GM19239 (cell line): ENCODE measurements around the gene TPK1.
"Not testable (repeated sequence)": the region's sequence is repeated elsewhere in the genome, so short reads cannot be mapped to it uniquely, and the experiment has no call there.

Experiments
- DNase-seq: peaks from one replicate; pipeline ENCODE4 v3.0.0; 2011; ENCODE audit warnings: low spot score; ENCODE audit not compliant: insufficient read length
- FAIRE-seq: peaks from 2 replicates; lab custom pipeline; 2011; peaks lifted over from hg19 to GRCh38; lab: Jason Lieb, UNC

The TPK1 gene

DNA sequence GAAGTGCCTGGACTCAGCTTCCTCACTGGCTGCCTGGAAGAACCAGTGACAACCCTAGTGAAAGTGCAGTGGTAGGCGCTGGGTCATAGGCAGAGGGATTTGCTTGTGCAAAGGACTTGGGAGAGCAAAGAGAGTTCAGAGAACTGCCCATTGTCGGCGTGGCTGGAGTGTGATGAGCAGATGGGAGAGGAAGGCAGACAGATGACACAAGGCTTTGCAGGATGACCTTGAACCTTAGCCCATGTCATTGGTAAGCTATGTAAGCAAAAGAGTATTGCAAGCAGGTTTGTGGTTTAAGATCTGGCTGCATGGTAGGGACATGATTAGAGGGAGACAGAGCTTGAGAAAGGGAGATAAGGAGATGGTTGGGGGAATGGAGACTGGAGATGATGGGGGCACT is 397.1 kb downstream of the TPK1 start:
- no peak for DNase-seq
- FAIRE-seq, result no peak

DNA sequence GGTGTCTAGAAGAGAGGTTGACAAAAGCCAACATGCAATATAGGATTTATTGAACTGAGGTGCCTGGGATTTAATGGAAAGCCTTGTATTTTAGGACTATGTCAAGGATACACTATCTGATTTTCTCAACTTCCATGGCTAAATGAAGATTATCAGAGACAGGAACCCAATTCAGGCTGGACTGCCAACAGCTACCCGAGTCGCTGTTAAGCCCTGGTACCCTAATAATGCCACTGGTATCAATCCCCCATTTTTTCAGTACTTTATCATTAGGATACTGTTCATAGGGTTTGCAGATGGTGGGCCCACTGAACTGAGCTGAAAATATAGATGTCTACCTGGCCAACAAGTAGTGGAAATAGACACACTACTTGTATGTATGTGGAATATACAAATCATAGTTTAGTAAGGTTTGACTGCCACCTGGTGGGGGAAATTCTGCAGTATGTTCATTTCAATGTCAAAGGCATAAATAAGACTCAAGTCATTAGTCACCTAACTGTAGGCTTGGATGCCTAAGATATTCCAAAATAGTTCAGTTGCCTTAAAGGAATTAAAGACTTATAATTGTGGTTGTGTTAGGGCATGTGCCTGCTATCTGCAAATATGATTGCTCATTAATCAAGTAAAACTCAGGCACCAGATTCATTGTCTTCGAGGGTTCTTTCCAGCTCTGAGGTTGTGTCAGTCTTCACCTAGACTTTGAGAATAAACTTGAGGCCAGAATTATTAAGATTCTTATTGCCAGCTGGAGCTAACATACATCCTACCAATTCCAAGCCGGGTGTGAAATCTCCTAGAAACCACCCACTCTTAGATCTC is 398.3 kb downstream of the TPK1 start:
- no peak for DNase-seq
- FAIRE-seq, result peak; percentile 83

DNA sequence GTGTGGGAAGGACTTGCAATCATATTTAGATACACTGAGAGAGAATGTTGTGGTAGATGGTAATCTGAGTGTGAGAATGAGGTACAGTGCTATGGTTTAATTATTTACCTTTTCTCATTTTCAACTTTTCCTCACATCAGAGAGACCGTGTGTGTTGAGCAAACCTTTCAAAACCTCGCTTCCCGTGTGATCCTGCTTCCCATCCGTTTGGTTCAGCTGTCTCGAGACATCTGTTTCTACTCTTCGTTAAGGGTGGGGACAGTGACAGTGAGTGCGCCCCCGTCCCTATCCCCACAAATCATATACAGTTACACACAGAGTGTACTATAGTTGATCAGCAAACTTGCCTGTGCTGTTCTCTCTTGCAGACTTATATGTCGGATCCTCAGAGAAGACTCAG is 399.4 kb downstream of the TPK1 start:
- FAIRE-seq, result no peak
- DNase-seq, result no peak

DNA sequence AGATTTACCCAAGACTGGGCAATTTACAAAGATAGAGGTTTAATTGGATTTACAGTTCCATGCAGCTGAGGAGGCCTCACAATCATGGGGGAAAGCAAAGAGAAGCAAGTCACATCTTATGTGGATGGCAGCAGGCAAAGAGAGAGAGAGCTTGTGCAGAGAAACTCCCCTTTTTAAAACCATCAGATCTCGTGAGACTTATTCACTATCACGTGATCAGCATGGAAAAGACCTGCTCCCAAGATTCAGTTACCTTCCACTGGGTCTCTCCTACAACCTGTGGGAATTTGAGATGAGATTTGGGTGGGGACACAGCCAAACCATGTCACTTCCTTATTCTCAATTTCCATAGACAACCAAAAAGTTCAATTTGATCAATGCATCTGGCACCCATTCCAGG is 407.4 kb downstream of the TPK1 start:
- DNase-seq, result no peak

DNA sequence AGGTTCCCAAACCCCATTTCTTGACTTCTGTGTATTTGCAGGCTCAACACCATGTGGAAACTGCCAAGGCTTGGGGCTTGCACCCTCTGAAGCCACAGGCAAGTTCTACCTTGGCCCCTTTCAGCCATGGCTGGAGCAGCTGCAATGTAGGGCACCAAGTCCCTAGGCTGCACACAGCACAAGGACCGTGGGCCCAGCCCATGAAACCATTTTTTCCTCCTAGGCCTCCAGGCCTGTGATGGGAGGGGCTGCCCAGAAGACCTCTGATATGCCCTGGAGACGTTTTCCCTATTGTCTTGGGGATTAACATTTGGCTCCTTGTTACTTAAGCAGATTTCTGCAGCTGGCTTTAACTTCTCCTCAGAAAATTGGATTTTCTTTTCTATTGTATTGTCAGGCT is 408.3 kb downstream of the TPK1 start:
- DNase-seq, FAIRE-seq: not testable (repeated sequence)

More for the DNA sequence above, 407.4 kb downstream of the TPK1 start:
- no peak for FAIRE-seq

DNA sequence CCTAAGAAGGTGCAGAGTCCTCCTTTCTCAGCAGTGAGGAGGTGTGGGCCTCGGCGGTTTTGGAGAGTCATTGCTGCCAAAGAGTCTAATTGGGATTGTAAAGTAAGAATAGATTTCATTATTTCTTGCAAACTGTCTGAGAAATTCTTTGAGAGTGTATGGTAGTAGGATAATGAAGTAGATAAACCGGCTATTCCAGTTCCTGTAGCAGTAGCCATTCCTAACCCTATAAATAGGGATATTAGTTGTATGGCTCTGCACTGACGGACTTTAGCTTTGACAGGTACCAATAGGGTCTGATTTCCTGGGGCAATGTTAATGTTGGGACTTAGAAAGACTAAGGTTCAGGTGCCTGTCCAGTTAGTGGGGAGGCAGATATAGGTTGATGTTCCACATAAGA is 416.9 kb downstream of the TPK1 start:
- not testable (repeated sequence) for DNase-seq, FAIRE-seq

DNA sequence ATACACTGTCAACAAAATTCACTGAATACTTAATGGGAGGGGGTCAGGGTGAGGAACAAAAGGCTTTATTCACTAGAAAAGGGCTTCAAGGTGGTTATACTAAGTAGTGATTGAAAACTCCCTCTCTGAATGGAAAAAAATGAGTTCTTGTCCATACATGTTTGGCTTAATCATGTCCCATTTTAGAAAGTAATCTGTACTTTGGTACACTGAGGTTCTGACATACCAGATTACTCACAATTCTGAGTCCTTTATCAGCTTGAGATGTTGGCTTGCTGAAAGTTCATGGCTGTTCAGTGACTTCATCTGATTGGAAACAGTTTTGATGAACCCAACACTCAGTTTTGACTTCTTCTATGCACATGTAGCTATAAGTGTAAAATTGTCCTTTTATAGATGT is 419.5 kb downstream of the TPK1 start:
- FAIRE-seq (no peak), DNase-seq (no peak)

DNA sequence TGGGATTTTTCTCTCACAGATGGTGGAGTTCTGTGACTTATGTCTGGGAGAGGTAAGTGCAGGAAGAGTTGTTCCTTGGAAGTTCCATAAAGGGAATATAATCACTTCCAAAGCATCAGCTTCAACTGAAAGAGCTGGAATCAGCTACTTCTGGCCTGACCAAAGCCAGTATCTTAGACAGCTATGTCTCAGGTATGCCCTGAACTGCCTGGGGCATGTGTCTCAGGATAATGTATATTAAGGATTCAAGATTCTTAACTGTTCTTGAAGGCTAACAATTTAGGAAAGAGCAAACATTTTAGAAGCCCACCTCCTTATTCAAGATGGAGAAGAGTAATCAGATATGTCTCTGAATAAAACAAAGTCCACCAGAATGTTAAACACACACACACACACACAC is 420.0 kb downstream of the TPK1 start:
- no peak for DNase-seq

DNA sequence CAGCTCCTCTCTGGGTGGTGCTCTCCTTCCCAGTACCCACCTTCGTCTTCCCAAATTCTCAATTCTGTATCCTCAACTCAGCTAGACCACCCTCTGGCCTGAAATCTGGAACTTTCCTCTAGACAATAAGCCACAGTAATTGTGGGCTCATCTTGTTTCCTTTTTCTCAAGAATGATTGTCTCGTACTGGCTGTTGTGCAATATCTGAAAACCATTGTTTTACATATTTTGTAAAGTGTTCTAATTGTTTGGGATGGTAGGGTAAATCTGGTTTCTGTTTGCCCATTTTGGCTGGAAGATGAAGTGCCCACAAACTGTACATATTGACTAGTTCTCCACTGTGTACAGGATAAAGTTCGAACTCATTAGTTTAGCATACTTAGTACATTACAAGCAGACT is 421.0 kb downstream of the TPK1 start:
- DNase-seq (no peak), FAIRE-seq (no peak)

More for the DNA sequence above, 420.0 kb downstream of the TPK1 start:
- FAIRE-seq, result no peak

DNA sequence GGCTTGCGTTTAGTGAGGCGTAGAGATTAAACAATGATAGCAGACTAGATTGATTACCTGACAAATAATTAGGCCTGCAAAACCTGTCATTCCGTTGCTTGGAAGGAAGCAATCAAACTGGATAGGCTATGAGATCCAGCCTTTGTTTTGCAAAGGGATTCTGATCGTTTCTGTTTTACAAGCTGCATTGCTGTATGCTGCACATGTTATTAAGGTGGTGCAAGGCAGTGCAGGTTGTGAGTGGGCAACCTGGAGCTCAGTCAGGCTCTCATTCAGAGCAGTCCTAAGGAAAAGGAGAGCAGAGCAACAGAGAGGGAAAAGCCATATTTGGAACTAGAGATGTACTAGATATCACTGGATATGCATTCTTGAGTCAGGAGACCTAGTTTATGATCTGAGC is 425.4 kb downstream of the TPK1 start:
- DNase-seq, result no peak
- FAIRE-seq, result no peak

DNA sequence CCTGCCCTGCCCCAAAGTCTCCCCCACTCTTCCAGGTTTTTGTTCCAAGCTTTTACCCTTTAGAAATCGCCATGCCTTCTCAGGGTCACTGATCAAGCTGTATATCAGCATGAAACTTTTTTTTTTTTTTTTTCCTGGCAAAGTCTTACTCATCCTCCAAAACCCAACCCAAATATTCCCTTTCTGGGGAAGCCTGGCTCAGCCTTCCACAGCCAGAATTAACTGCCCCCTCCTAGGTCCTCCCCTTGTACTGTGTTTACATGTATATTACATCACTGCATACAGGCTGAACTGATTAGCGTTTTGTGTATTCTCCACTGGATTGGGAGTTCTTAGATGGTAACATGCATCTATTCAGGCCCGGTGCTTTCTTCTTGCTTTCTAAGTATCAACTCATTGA is 427.7 kb downstream of the TPK1 start:
- FAIRE-seq (no peak), DNase-seq (no peak)

DNA sequence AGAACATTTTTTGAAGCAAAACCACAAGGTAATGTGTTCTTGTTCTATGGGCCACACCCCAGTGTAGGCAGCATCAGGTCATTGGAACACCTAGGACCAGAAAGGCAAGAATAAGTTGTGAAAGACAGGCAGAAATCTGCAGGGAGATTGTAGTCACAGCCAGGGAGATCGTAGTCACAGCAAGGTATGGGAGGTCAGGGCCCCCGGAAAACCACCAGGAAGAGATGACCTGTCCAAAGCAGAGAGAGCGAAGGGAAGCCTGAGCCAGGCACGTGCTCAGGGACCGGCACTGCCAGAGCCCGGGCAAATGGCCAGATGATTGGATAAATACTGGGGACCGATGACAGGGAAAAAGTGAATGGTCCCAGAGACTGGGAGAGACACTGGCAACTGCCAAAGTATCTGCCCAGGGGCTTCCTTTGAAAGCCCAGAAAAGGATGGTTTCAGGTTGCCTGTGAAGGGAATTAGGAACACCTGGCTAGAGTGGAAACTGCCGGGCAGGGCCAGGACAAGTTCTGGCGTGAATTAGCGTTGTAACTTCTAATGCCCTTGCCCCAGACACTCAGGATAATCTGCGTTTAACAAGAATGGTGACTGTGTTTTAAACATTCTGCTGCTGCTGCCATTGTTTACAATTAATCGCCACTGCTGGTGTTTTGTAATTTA is 428.5 kb downstream of the TPK1 start:
- no peak for FAIRE-seq
- no peak for DNase-seq

DNA sequence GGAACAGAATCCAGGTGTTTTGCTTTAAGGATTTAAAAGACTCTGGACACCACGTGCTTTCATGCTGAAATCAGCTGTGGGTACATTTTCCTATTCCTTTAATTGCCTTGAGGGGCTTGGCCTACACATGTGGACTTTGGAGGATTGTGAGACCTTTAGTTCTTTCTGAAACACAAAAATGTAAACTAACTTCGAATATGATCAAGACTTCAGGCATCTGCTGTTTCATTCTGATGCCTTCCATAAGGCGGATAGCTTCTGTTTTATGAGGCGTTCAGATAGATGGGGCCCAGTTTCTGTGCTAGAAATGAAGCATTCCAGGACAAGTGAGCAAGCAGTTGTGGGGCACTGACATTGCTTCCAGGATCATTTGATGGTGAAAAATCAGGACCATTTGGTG is 430.9 kb downstream of the TPK1 start:
- no peak for DNase-seq
- FAIRE-seq, result no peak

DNA sequence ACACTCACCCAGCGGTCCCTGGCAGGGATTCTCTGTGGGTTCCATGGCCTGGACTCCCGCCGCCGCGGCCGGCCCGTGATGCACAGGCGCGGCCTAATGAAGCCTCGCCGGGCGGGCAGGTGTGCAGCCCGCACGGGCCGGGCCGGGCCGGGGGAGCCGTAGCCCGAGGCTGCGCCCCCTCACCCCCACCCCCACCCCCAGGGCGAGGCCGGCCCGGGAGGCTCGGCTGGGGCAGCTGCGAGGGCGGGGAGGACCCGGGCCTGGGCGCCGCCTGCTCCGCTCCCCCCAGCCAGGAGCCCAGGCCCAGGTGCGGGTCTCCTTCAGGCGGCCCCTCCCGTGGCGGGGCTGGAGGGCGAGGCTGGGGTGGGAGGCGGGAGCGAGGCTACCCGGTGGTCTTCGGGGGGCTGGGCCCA is 432.2 kb downstream of the TPK1 start, which contains the start of gene NOBOX:
Gene NOBOX, minus strand, starts transcription at position 45 of the 413 bp plus-strand sequence.
- FAIRE-seq (no peak), DNase-seq (no peak)

DNA sequence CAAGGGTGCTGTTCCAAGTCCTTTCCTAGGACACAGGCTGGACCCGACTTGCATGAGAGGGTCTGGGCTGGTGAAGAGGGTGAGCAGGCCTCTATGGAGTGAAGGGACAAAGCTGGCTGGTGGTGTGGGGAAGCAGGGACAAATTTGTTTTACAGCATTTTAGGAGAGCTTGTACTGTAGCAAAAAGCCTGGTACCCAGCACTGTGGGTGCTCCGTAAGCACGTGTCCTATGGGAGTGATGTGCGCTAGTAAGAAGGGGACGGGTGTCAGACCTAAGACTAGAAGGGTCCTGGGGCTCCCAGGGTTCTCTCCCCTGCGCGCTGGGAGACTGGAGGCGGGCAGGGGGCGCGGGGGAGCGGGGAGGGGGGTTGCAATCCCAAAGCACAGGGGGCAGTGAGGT is 432.8 kb downstream of the TPK1 start:
- FAIRE-seq (no peak), DNase-seq (no peak)
